Mucosa of descending colon (tissue), 3 donors: ENCODE data around the gene ANO2. TPM values are rescaled to one million over a fixed set of nuclear protein-coding genes. Genes with fewer than 3 reads are reported as not detected.

Source experiments
- ATAC-seq: fragments of 200-7000 bp; cut with Tn5 transposase; one replicate; pipeline ENCODE4 v1.9.1; 2020; ENCODE audit warnings: mild to moderate bottlenecking, moderate library complexity
- DNase-seq, 3 donors: peaks; one replicate each; pipeline ENCODE4 v3.0.0-alpha.2; 2020
- H3K36me3 ChIP-seq: fragments of 200-600 bp; one replicate; pipeline ENCODE4 v1.8.0; 2021; ENCODE audit warnings: low read depth, mild to moderate bottlenecking
- H3K4me1 ChIP-seq: fragments of 200-600 bp; one replicate; pipeline ENCODE4 v1.8.0; 2021; ENCODE audit warnings: low read depth, mild to moderate bottlenecking
- H3K4me3 ChIP-seq: fragments of 200-600 bp; one replicate; pipeline ENCODE4 v1.8.0; 2021; ENCODE audit warnings: mild to moderate bottlenecking
- H3K9me3 ChIP-seq: fragments of 200-600 bp; one replicate; pipeline ENCODE4 v1.8.0; 2021; ENCODE audit warnings: mild to moderate bottlenecking
- intact Hi-C, 2 donors: fragments of 100-400 bp; cut with DNase I in 1 of 2; cut with micrococcal nuclease in 1 of 2; formaldehyde crosslinking; loops; one replicate each; pipeline versions ENCODE4 v1.11.0 to v1.11.1; 2022; cut with DNase I, micrococcal nuclease
- total RNA-seq, 3 donors: library from RNA; stranded (reverse); fragmentation: NEBNext Ultra II Directional in 2 of 3; extraction: Animal tissue kit (Norgen Biotek cat#: 25700) in 2 of 3; gene quantifications; one replicate each; pipeline versions ENCODE4 v1.2.1 to v1.2.4, GENCODE V29; 2021 to 2023
- TF ChIP-seq, protein P1 (sequence below): fragments of 200-600 bp; IDR thresholded peaks from one replicate; pipeline ENCODE4 v1.8.0; 2022; ENCODE audit warnings: antibody characterized with exemption, mild to moderate bottlenecking
- donor health status: DM: no; HTN: no; CAD: no; lungs with moderate emphysema.
- donor health status: DM: no; HTN: no; CAD: no.
- donor health status: DM: no; HTN: yes; CAD: no.

The ANO2 gene
- total RNA-seq, 3 donors from 2014 or later: 0.58 to 5.1 (median 3.1) TPM

DNA sequence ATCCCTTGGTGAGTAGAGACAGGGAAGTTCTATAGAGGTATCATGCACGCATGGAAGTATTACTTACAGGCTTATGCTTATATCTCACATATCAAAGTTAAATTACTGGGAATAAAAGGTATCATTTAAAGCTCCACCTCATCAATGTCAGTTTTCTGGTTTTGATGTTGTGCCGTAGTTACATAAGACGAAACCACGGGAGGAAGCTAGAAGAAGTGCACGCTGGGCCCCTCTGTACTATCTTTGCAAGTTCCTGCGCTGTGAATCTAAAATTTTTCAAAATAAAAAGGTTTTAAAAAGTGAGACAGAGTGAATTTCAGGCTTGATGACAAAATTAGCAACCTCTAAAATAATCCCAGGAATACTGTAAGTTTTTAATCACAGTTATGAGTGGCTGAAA lies 198.1 kb downstream of the ANO2 start:
- intact Hi-C loops: no loop called here
- Histone ChIP-seq H3K36me3 (no peaks in the 10 kb centered on the region), H3K9me3 (no peaks in the 10 kb centered on the region), H3K4me1 (no peaks in the 10 kb centered on the region), H3K4me3 (no peak overlapping the region)
- TF ChIP-seq, protein P1, sequence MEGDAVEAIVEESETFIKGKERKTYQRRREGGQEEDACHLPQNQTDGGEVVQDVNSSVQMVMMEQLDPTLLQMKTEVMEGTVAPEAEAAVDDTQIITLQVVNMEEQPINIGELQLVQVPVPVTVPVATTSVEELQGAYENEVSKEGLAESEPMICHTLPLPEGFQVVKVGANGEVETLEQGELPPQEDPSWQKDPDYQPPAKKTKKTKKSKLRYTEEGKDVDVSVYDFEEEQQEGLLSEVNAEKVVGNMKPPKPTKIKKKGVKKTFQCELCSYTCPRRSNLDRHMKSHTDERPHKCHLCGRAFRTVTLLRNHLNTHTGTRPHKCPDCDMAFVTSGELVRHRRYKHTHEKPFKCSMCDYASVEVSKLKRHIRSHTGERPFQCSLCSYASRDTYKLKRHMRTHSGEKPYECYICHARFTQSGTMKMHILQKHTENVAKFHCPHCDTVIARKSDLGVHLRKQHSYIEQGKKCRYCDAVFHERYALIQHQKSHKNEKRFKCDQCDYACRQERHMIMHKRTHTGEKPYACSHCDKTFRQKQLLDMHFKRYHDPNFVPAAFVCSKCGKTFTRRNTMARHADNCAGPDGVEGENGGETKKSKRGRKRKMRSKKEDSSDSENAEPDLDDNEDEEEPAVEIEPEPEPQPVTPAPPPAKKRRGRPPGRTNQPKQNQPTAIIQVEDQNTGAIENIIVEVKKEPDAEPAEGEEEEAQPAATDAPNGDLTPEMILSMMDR: no peak
- ATAC-seq: no peak
- DNase-seq: no peak

- DNase-seq: no peak
- intact Hi-C loops: no loop called here
- TF ChIP-seq, protein P1: no peak
Measured at GRCh38 chr12:5746036-5746908, 198.8 kb downstream of the ANO2 start.

GRCh38 chr12:5745251-5745888 lies 199.7 kb downstream of the ANO2 start:
- H3K9me3 ChIP-seq: no peaks in the 10 kb centered on the region
- no peaks in the 10 kb centered on the region for H3K4me1 ChIP-seq
- intact Hi-C loops: no loop called here
- TF ChIP-seq, protein P1: peak; percentile 71
- peak; percentile 88 for ATAC-seq
- peak in 2 of 3 donors; percentile 67 to 88 for DNase-seq
- no peaks in the 10 kb centered on the region for H3K36me3 ChIP-seq
- H3K4me3 ChIP-seq: no peak overlapping the region

More at GRCh38 chr12:5746036-5746908, 198.8 kb downstream of the ANO2 start:
- H3K36me3 ChIP-seq: no peaks in the 10 kb centered on the region
- H3K9me3 ChIP-seq: no peaks in the 10 kb centered on the region
- no peaks in the 10 kb centered on the region for H3K4me1 ChIP-seq
- ATAC-seq: no peak
- no peak overlapping the region for H3K4me3 ChIP-seq

GRCh38 chr12:5742258-5742657 lies 202.8 kb downstream of the ANO2 start:
- intact Hi-C loops: no loop called here
- TF ChIP-seq, protein P1: no peak
- DNase-seq: no peak
- ATAC-seq: no peak
- Histone ChIP-seq H3K4me1 (no peaks in the 10 kb centered on the region), H3K4me3 (no peak overlapping the region), H3K36me3 (no peaks in the 10 kb centered on the region), H3K9me3 (no peaks in the 10 kb centered on the region)

DNA sequence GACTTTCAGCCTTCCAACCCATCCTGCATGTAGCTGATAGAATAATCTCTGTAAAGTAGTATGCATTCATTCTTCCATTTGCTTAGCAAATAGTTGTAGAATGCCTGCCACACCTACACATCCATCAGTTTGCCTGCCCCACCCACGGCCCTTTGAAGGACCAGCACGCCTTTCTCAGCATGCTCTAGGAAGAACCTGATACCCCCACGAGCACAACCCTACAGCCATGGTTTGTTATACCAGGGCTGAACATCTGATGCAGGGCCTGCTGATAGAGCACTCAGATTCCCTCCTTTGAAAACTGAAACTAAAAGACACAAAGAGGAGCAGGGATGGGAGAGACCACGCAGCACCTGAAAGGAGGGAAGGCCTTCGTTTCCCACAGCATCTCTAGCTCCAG lies 205.1 kb downstream of the ANO2 start:
- H3K4me3 ChIP-seq: no peak overlapping the region
- H3K36me3 ChIP-seq: no peaks in the 10 kb centered on the region
- intact Hi-C loops: no loop called here
- ATAC-seq (no peak), DNase-seq (no peak)
- TF ChIP-seq, protein P1: no peak
- H3K4me1 ChIP-seq: no peaks in the 10 kb centered on the region
- H3K9me3 ChIP-seq: no peaks in the 10 kb centered on the region
